Measurements from ENCODE around the gene ARR3. TPM values are rescaled to one million over a fixed set of nuclear protein-coding genes. Genes with fewer than 3 reads are reported as not detected.
"Not testable (repeated sequence)": the region's sequence is repeated elsewhere in the genome, so short reads cannot be mapped to it uniquely, and the experiment has no call there.

Gene ARR3
- total RNA-seq, 4 donors from 2014 or later = 3.2 to 3.3 TPM; not detected in 2

- Histone ChIP-seq H3K9me3 (no peaks in the 10 kb centered on the region), H3K36me3 (no peaks in the 10 kb centered on the region), H3K27me3 (no peaks in the 10 kb centered on the region), H3K4me3 (no peak within 1 kb of the TSS), H3K4me1 (no peaks in the 10 kb centered on the region), H3K27ac (no peak within 1 kb of the TSS)
- TF ChIP-seq CTCF (IDR thresholded peaks at IDR 0.05) (no peak), POLR2A (IDR thresholded peaks at IDR 0.05) (no peak)
- no peak for DNase-seq
These were observed 33.8 kb upstream of the ARR3 start, which contains the start of gene AWAT1 for GRCh38 chrX:70234355-70234754. AWAT1 (plus strand) TSS chrX:70234655; CDS start chrX:70234696, 41 bp downstream.

- H3K27ac ChIP-seq = no peak overlapping the region
- no peaks in the 10 kb centered on the region for H3K4me1 ChIP-seq
- H3K27me3 ChIP-seq = no peaks in the 10 kb centered on the region
- DNase-seq = no peak
- H3K36me3 ChIP-seq = no peaks in the 10 kb centered on the region
- no peaks in the 10 kb centered on the region for H3K9me3 ChIP-seq
- TF ChIP-seq POLR2A (IDR thresholded peaks at IDR 0.05) (no peak), CTCF (IDR thresholded peaks at IDR 0.05) (no peak)
- no peak overlapping the region for H3K4me3 ChIP-seq
These were observed 27.4 kb upstream of the ARR3 start for GRCh38 chrX:70240751-70241150.

GRCh38 chrX:70241501-70241900 lies 26.6 kb upstream of the ARR3 start:
- Histone ChIP-seq H3K27me3 (no peaks in the 10 kb centered on the region), H3K36me3 (no peaks in the 10 kb centered on the region), H3K27ac (no peak overlapping the region), H3K9me3 (no peaks in the 10 kb centered on the region), H3K4me1 (no peaks in the 10 kb centered on the region), H3K4me3 (no peak overlapping the region)
- no peak for DNase-seq
- no peak for TF ChIP-seq CTCF (IDR thresholded peaks at IDR 0.05)
- no peak for TF ChIP-seq POLR2A (IDR thresholded peaks at IDR 0.05)

- not testable (repeated sequence) for H3K27me3 ChIP-seq, H3K4me1 ChIP-seq, H3K27ac ChIP-seq, H3K4me3 ChIP-seq, H3K36me3 ChIP-seq, H3K9me3 ChIP-seq, DNase-seq
These were observed 24.5 kb upstream of the ARR3 start for GRCh38 chrX:70243601-70244000.

GRCh38 chrX:70244881-70245280 lies 23.3 kb upstream of the ARR3 start:
- TF ChIP-seq CTCF (IDR thresholded peaks at IDR 0.05) = no peak
- TF ChIP-seq POLR2A (IDR thresholded peaks at IDR 0.05) = no peak
- no peaks in the 10 kb centered on the region for H3K36me3 ChIP-seq
- DNase-seq = no peak
- H3K27ac ChIP-seq = no peak overlapping the region
- no peaks in the 10 kb centered on the region for H3K27me3 ChIP-seq
- H3K4me3 ChIP-seq = no peak overlapping the region
- H3K4me1 ChIP-seq = no peaks in the 10 kb centered on the region
- H3K9me3 ChIP-seq = no peaks in the 10 kb centered on the region

- H3K4me3 ChIP-seq = no peak overlapping the region
- no peaks in the 10 kb centered on the region for H3K36me3 ChIP-seq
- H3K27ac ChIP-seq = no peak overlapping the region
- H3K9me3 ChIP-seq = no peaks in the 10 kb centered on the region
- no peak for DNase-seq
- no peak for TF ChIP-seq POLR2A (IDR thresholded peaks at IDR 0.05)
- no peak for TF ChIP-seq CTCF (IDR thresholded peaks at IDR 0.05)
- no peaks in the 10 kb centered on the region for H3K4me1 ChIP-seq
- no peaks in the 10 kb centered on the region for H3K27me3 ChIP-seq
These were observed 20.9 kb upstream of the ARR3 start for GRCh38 chrX:70247252-70247651.
